Activated naive CD8-positive, alpha-beta T cell treated with anti-CD3 and anti-CD28 coated beads, Interleukin-2, amount 10 ng/mL, durations not matched to agents 7 days and 5 days (primary cell): ENCODE results near the gene KCNQ5. TPM values are rescaled to one million over a fixed set of nuclear protein-coding genes. Genes with fewer than 3 reads are reported as not detected.
"Not testable (repeated sequence)": the region's sequence is repeated elsewhere in the genome, so short reads cannot be mapped to it uniquely, and the experiment has no call there.

ENCODE experiments used
- ATAC-seq: fragments of 150-1000 bp; cut with Tn5 transposase; one replicate; pipeline ENCODE4 v1.10.0; 2021; ENCODE audit warnings: low read depth, moderate library complexity
- POLR2A ChIA-PET: fragments of 350-600 bp; sonication (Branson Sonifier 250); formaldehyde crosslinking; loops from one replicate; lab custom pipeline; 2021; ENCODE audit warnings: antibody characterized with exemption; lab: Charles Lee
- DNase-seq: peaks from one replicate; pipeline ENCODE4 v3.0.0; 2021
- H3K27ac Mint-ChIP-seq: one replicate; pipeline ENCODE4 v1.8.0; 2022; ENCODE audit warnings: mild to moderate bottlenecking, mixed read lengths
- H3K27me3 Mint-ChIP-seq: one replicate; pipeline ENCODE4 v1.8.0; 2022; ENCODE audit warnings: mild to moderate bottlenecking, moderate library complexity, mixed read lengths
- H3K36me3 Mint-ChIP-seq: one replicate; pipeline ENCODE4 v1.8.0; 2021; ENCODE audit warnings: mild to moderate bottlenecking, mixed read lengths
- H3K4me1 Mint-ChIP-seq: one replicate; pipeline ENCODE4 v1.8.0; 2021; ENCODE audit warnings: mixed read lengths
- H3K4me3 Mint-ChIP-seq: one replicate; pipeline ENCODE4 v1.8.0; 2022; ENCODE audit warnings: mild to moderate bottlenecking, moderate library complexity, mixed read lengths
- H3K9me3 Mint-ChIP-seq: one replicate; pipeline ENCODE4 v1.8.0; 2021; ENCODE audit warnings: mixed read lengths
- total RNA-seq, 2 experiments: library from RNA; stranded (reverse); gene quantifications; one replicate each; pipeline ENCODE4 v1.2.3, GENCODE V29; 2021

Gene KCNQ5
- total RNA-seq, 2 experiments from 2014 or later, result 4.3 to 5.1 TPM

- Mint-ChIP-seq H3K9me3 (no peaks in the 10 kb centered on the region), H3K36me3 (no peaks in the 10 kb centered on the region), H3K4me3 (no peak overlapping the region), H3K27me3 (no peaks in the 10 kb centered on the region), H3K4me1 (peaks cover 2% of the 10 kb centered on the region), H3K27ac (no peak overlapping the region)
- no peak for DNase-seq
- POLR2A ChIA-PET, result no interaction called here
- ATAC-seq, result no peak
Observed at GRCh38 chr6:72969666-72970065, 347.8 kb downstream of the KCNQ5 start.

GRCh38 chr6:72972579-72972978 lies 350.7 kb downstream of the KCNQ5 start:
- Mint-ChIP-seq H3K4me3 (no peak overlapping the region), H3K36me3 (no peaks in the 10 kb centered on the region)

GRCh38 chr6:72974276-72974675 lies 352.4 kb downstream of the KCNQ5 start:
- DNase-seq (no peak), ATAC-seq (no peak)
- no peaks in the 10 kb centered on the region for H3K27me3 Mint-ChIP-seq
- peaks cover 6% of the 10 kb centered on the region for H3K36me3 Mint-ChIP-seq
- H3K27ac Mint-ChIP-seq, result no peak overlapping the region
- peaks cover 4% of the 10 kb centered on the region for H3K4me1 Mint-ChIP-seq
- no peak overlapping the region for H3K4me3 Mint-ChIP-seq
- peaks cover 2% of the 10 kb centered on the region for H3K9me3 Mint-ChIP-seq
- POLR2A ChIA-PET, result no interaction called here

More at GRCh38 chr6:72972579-72972978, 350.7 kb downstream of the KCNQ5 start:
- ATAC-seq (no peak), DNase-seq (no peak)
- Mint-ChIP-seq H3K4me1 (peaks cover 4% of the 10 kb centered on the region), H3K9me3 (no peaks in the 10 kb centered on the region), H3K27me3 (no peaks in the 10 kb centered on the region), H3K27ac (no peak overlapping the region)
- POLR2A ChIA-PET, result no interaction called here

- POLR2A ChIA-PET, result no interaction called here
- Mint-ChIP-seq H3K27ac (no peak overlapping the region), H3K4me3 (no peak overlapping the region), H3K4me1 (peaks cover 4% of the 10 kb centered on the region), H3K36me3 (peaks cover 6% of the 10 kb centered on the region), H3K9me3 (peaks cover 5% of the 10 kb centered on the region), H3K27me3 (no peaks in the 10 kb centered on the region)
- DNase-seq (no peak), ATAC-seq (no peak)
Observed at GRCh38 chr6:72975352-72975752, 353.5 kb downstream of the KCNQ5 start.

DNA sequence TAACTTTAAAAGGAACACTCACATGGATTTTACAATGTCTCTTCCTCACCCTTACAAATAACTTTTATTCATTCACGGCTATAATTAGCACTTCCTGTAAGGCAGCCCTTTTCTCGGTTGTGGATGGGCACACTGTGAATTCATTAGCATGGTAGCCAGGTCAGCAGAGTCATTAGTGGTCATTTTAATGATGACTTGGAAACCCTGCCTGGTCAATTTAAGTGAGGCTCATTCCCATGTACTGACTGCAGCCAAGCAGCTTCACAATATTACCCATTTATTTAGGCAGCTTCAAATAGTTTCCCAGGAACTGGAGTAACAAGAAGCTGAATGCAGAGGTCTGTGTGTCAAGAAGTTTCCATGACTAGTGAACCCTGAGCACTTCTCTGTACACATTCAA lies 354.6 kb downstream of the KCNQ5 start:
- no peak overlapping the region for H3K4me3 Mint-ChIP-seq
- H3K27ac Mint-ChIP-seq, result no peak overlapping the region
- no peak for ATAC-seq
- peaks cover 8% of the 10 kb centered on the region for H3K36me3 Mint-ChIP-seq
- no peak for DNase-seq
- peaks cover 7% of the 10 kb centered on the region for H3K9me3 Mint-ChIP-seq
- H3K4me1 Mint-ChIP-seq, result peaks cover 4% of the 10 kb centered on the region
- no peaks in the 10 kb centered on the region for H3K27me3 Mint-ChIP-seq
- POLR2A ChIA-PET, result no interaction called here

DNA sequence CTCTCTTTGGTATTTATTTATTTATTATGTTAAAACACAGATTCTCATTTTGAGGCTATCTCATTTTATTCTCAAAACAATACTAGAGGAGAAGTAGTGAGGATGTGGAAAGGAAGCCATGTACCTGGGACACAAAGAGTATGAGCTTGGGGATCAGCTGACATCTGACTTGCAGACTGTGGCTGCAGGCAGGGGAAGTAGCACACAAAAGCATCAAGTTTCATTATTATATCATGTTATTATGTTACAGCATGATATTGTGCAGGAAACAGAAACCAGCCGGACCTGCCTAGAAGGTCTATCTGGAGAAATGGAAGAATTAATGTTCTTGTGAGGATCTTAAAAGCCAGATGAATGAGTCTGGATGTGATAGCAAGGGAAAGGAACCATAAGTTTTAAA lies 355.2 kb downstream of the KCNQ5 start:
- peak; percentile 36 for ATAC-seq
- Mint-ChIP-seq H3K36me3 (peaks cover 8% of the 10 kb centered on the region), H3K27ac (no peak overlapping the region), H3K9me3 (peaks cover 7% of the 10 kb centered on the region), H3K4me3 (no peak overlapping the region), H3K27me3 (no peaks in the 10 kb centered on the region), H3K4me1 (peaks cover 4% of the 10 kb centered on the region)
- POLR2A ChIA-PET, result no interaction called here
- no peak for DNase-seq

GRCh38 chr6:72978808-72979207 lies 356.9 kb downstream of the KCNQ5 start:
- DNase-seq, ATAC-seq, H3K9me3 Mint-ChIP-seq, H3K27ac Mint-ChIP-seq, H3K4me3 Mint-ChIP-seq, H3K36me3 Mint-ChIP-seq, H3K4me1 Mint-ChIP-seq, H3K27me3 Mint-ChIP-seq, POLR2A ChIA-PET: not testable (repeated sequence)

DNA sequence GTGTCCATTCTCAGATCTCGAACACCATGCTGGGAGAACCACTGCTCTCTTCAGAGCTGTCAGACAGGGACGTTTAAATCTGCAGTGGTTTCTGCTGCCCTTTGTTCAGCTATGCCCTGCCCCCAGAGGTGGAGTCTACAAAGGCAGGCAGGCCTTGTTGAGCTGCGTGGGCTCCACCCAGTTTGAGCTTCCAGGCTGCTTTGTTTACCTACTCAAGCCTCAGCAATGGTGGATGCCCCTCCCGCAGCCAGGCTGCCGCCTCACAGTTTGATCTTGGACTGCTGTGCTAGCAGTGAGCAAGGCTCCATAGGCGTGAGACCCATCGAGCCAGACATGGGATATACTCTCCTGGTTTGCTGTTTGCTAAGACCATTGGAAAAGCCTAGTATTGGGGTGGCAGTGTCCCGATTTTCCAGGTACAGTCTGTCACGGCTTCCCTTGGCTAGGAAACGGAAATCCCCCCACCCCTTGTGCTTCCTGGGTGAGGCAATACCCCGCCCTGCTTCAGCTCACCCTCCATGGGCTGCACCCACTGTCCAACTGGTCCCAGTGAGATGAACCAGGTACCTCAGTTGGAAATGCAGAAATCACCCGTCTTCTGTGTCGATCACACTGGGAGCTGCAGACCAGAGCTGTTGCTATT lies 362.4 kb downstream of the KCNQ5 start:
- H3K4me1 Mint-ChIP-seq, ATAC-seq, H3K27me3 Mint-ChIP-seq, DNase-seq, H3K36me3 Mint-ChIP-seq, POLR2A ChIA-PET, H3K4me3 Mint-ChIP-seq, H3K27ac Mint-ChIP-seq: not testable (repeated sequence)
- peaks cover 16% of the 10 kb centered on the region for H3K9me3 Mint-ChIP-seq

GRCh38 chr6:72984981-72985665 lies 363.3 kb downstream of the KCNQ5 start:
- POLR2A ChIA-PET, result no interaction called here
- no peaks in the 10 kb centered on the region for H3K27me3 Mint-ChIP-seq
- no peak overlapping the region for H3K4me3 Mint-ChIP-seq
- H3K36me3 Mint-ChIP-seq, result peaks cover 2% of the 10 kb centered on the region
- H3K27ac Mint-ChIP-seq, result no peak overlapping the region
- no peak for ATAC-seq
- no peaks in the 10 kb centered on the region for H3K4me1 Mint-ChIP-seq
- peaks cover 16% of the 10 kb centered on the region for H3K9me3 Mint-ChIP-seq
- no peak for DNase-seq

DNA sequence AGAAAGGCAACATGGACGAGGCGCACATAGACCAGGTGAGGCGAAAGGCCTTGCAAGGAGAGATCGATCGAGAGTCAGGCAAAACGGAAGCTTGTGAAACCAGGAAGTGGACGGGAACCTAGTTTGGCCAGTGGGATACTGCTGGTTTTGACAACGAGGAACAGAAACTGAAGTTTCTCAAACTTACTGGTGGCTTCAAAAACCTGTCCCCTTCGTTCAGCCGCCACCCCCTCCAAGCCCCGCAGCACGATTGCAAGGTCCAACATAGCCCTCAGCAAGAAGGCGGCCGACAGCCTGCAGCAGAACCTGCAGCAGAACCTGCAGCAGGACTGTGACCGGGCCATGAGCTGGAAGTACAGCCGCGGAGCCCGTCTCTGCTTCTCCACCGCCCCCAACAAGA lies 365.4 kb downstream of the KCNQ5 start:
- no peak for ATAC-seq

DNA sequence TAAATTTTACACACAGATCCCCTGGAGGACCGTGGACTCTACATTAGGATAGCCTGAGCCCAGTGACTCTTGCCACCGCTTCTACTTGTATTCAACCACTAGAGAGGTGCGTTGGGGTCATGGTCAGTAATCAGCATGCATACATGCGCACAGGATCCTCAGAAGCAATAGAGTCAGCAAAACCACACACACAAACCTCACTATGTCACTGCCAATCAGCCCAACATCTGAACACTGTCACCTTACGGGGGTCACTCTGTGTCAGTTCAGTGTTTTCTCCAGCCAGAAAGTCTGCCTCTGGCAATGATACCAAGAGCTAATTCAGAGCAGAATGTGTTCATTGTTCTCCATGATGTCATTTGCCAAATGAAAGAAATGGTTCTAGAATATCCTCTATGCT lies 378.1 kb downstream of the KCNQ5 start:
- H3K27me3 Mint-ChIP-seq, result no peaks in the 10 kb centered on the region
- POLR2A ChIA-PET, result no interaction called here
- H3K4me1 Mint-ChIP-seq, result no peaks in the 10 kb centered on the region
- no peaks in the 10 kb centered on the region for H3K9me3 Mint-ChIP-seq
- no peak overlapping the region for H3K4me3 Mint-ChIP-seq
- ATAC-seq, result no peak
- H3K36me3 Mint-ChIP-seq, result no peaks in the 10 kb centered on the region
- no peak for DNase-seq
- no peak overlapping the region for H3K27ac Mint-ChIP-seq

More for the DNA sequence above, 365.4 kb downstream of the KCNQ5 start:
- Mint-ChIP-seq H3K4me1 (no peaks in the 10 kb centered on the region), H3K36me3 (no peaks in the 10 kb centered on the region), H3K9me3 (peaks cover 12% of the 10 kb centered on the region), H3K27ac (no peak overlapping the region), H3K4me3 (no peak overlapping the region), H3K27me3 (no peaks in the 10 kb centered on the region)
- no peak for DNase-seq
- POLR2A ChIA-PET, result no interaction called here

GRCh38 chr6:73000460-73000859 lies 378.6 kb downstream of the KCNQ5 start:
- Mint-ChIP-seq H3K36me3 (no peaks in the 10 kb centered on the region), H3K27me3 (no peaks in the 10 kb centered on the region), H3K9me3 (no peaks in the 10 kb centered on the region), H3K27ac (no peak overlapping the region), H3K4me3 (no peak overlapping the region), H3K4me1 (no peaks in the 10 kb centered on the region)
- POLR2A ChIA-PET, result no interaction called here
- ATAC-seq (no peak), DNase-seq (no peak)

DNA sequence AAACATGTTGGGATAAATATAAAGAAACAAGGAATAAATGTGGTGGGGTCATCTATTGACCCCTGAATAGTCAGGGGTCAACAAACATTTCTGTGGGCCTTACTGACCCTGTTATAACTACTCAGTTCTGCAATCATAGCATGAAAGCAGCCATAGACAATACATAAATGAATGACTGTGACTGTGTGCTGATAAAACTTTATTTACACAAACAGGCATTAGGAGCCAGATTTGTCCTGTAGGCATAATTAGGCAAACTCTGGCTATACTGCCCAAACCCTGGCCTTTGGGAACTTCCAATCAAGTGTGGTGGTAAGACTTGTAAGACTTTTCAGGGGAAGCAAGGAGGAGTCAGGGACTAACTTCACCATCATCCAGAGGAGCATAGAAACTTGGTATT lies 380.7 kb downstream of the KCNQ5 start:
- POLR2A ChIA-PET, result no interaction called here
- Mint-ChIP-seq H3K27ac (no peak overlapping the region), H3K36me3 (peaks cover 1% of the 10 kb centered on the region)

GRCh38 chr6:73003302-73003701 lies 381.4 kb downstream of the KCNQ5 start:
- Mint-ChIP-seq H3K36me3 (peaks cover 5% of the 10 kb centered on the region), H3K9me3 (no peaks in the 10 kb centered on the region), H3K27ac (no peak overlapping the region), H3K27me3 (no peaks in the 10 kb centered on the region), H3K4me3 (no peak overlapping the region), H3K4me1 (no peaks in the 10 kb centered on the region)
- ATAC-seq (no peak), DNase-seq (no peak)
- POLR2A ChIA-PET, result no interaction called here

More for the DNA sequence above, 380.7 kb downstream of the KCNQ5 start:
- Mint-ChIP-seq H3K9me3 (no peaks in the 10 kb centered on the region), H3K27me3 (no peaks in the 10 kb centered on the region), H3K4me1 (no peaks in the 10 kb centered on the region), H3K4me3 (no peak overlapping the region)
- no peak for ATAC-seq
- DNase-seq, result no peak
